Stomach (tissue), 9 donors: ENCODE results near the gene PDE4B. TPM values are rescaled to one million over a fixed set of nuclear protein-coding genes. Genes with fewer than 3 reads are reported as not detected.

Experiments used
- DNase-seq, 2 donors: peaks; one replicate each; pipeline versions ENCODE4 v3.0.0 to v3.0.0-alpha.2; 2013 to 2019
- H3K27ac ChIP-seq, 5 donors: fragments of 200-600 bp in 4 of 5; sonication (generic) in 4 of 5; one replicate each; pipeline ENCODE4 v1.5.1; 2013 to 2019; ENCODE audit warnings: mild to moderate bottlenecking in 1 of 5, moderate library complexity in 1 of 5
- H3K27me3 ChIP-seq, 3 donors: fragments of 200-600 bp; sonication (generic); one replicate each; pipeline ENCODE4 v1.5.1; 2017 to 2019; ENCODE audit warnings: mixed run types in 1 of 3
- H3K36me3 ChIP-seq, 4 donors: fragments of 200-600 bp; sonication (generic); 1 replicate in 3 of 4; 2 replicates in 1 of 4; pipeline ENCODE4 v1.5.1; 2016 to 2019
- H3K4me1 ChIP-seq, 4 donors: fragments of 200-600 bp; sonication (generic); one replicate each; pipeline ENCODE4 v1.5.1; 2016 to 2019
- H3K4me3 ChIP-seq, 4 donors: fragments of 200-600 bp; sonication (generic) in 3 of 4; one replicate each; pipeline ENCODE4 v1.5.1; 2016 to 2019; ENCODE audit warnings: mild to moderate bottlenecking in 1 of 4
- H3K9me3 ChIP-seq, 4 donors: fragments of 200-600 bp; sonication (generic); one replicate each; pipeline ENCODE4 v1.5.1; 2016 to 2019
- EP300 ChIP-seq: sonication (generic); formaldehyde crosslinking; IDR thresholded peaks from one replicate; pipeline ENCODE4 v1.6.1; 2017; ENCODE audit warnings: antibody characterized with exemption
- POLR2A ChIP-seq, 4 donors: fragments of 450-650 bp; IDR thresholded peaks; one replicate each; pipeline ENCODE4 v1.6.1; 2016; ENCODE audit warnings: antibody characterized with exemption in 4 of 4, control low read depth in 2 of 4, mild to moderate bottlenecking in 1 of 4, moderate library complexity in 1 of 4
- POLR2AphosphoS5 ChIP-seq, 3 donors: sonication (generic); formaldehyde crosslinking; IDR thresholded peaks; one replicate each; pipeline ENCODE4 v1.6.1; 2016; ENCODE audit warnings: antibody characterized with exemption in 3 of 3
- WGBS, 5 donors: extraction: QIAGEN DNeasy Blood & Tissue Kit in 3 of 5; methylation state at CpG; one replicate each; pipeline versions ENCODE4 v1.1.5 to v1.1.7; 2013 to 2018; 5-methylcytosine and 5-hydroxymethylcytosine counted together
- intact Hi-C: fragments of 100-400 bp; cut with DNase I; formaldehyde crosslinking; loops from one replicate; pipeline ENCODE4 v1.15.1; 2023; ENCODE audit warnings: low total_unique reads
- polyA plus RNA-seq, 3 donors: library from polyadenylated mRNA; stranded (reverse); fragments of 200-250 nt; gene quantifications; one replicate each; pipeline ENCODE4 v1.2.3, GENCODE V29; 2013
- total RNA-seq, 5 donors: library from RNA; depleted of rRNA; stranded (reverse); fragments of >200 nt; gene quantifications; one replicate each; pipeline versions ENCODE4 v1.1.0 to v1.2.3, GENCODE V29; 2014 to 2016
- TF ChIP-seq, protein P1 (sequence below), 7 experiments: fragments of 450-650 bp in 4 of 7; fragments of 200-600 bp in 3 of 7; sonication (generic) in 3 of 7; IDR thresholded peaks; one replicate each; pipeline ENCODE4 v1.5.1; 2016 to 2019; ENCODE audit warnings: antibody characterized with exemption in 7 of 7, control low read depth in 2 of 7, mild to moderate bottlenecking in 1 of 7
- donor health status: healthy with polysubstance abuse.
- donor health status: Bipolar disorder and iron deficiency.
- donor health status: healthy.

Gene PDE4B
- total and polyA plus RNA-seq, 8 donors, result 0.45 to 34.3 (median 3.2) TPM

DNA sequence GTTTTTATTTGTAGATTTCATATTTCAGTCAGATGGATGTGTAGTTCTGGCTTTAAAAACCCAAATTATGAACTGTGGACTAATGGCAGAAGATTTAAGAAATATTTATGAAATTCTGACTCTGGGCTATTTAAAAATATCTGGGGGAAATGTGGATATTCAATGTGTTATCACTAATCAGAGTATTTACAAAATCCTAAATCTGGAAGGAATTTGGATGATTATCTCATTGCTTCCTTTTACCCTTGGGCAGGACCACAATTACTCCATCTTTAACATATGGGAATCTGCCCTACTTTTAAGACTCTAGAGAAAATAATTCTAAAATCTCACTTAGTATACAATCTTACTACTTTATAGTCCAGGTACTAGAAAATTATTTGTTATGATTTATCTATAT lies 203.2 kb downstream of the PDE4B start:
- H3K4me1 ChIP-seq, result peaks cover 0 to 13% (median 6%) of the 10 kb centered on the region in 4 donors
- no peak overlapping the region for H3K27ac ChIP-seq
- H3K4me3 ChIP-seq, result no peak overlapping the region
- intact Hi-C loops, result no loop called here
- no peaks in the 10 kb centered on the region for H3K27me3 ChIP-seq
- H3K36me3 ChIP-seq, result no peaks in the 10 kb centered on the region
- TF ChIP-seq EP300 (no peak), POLR2AphosphoS5 (IDR thresholded peaks at IDR 0.05) (no peak), POLR2A (IDR thresholded peaks at IDR 0.05) (no peak)
- TF ChIP-seq, protein P1, sequence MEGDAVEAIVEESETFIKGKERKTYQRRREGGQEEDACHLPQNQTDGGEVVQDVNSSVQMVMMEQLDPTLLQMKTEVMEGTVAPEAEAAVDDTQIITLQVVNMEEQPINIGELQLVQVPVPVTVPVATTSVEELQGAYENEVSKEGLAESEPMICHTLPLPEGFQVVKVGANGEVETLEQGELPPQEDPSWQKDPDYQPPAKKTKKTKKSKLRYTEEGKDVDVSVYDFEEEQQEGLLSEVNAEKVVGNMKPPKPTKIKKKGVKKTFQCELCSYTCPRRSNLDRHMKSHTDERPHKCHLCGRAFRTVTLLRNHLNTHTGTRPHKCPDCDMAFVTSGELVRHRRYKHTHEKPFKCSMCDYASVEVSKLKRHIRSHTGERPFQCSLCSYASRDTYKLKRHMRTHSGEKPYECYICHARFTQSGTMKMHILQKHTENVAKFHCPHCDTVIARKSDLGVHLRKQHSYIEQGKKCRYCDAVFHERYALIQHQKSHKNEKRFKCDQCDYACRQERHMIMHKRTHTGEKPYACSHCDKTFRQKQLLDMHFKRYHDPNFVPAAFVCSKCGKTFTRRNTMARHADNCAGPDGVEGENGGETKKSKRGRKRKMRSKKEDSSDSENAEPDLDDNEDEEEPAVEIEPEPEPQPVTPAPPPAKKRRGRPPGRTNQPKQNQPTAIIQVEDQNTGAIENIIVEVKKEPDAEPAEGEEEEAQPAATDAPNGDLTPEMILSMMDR (IDR thresholded peaks at IDR 0.05), result no peak
- no peaks in the 10 kb centered on the region for H3K9me3 ChIP-seq
- DNase-seq, result no peak

- Histone ChIP-seq H3K4me1 (peaks cover 0 to 4% (median 2%) of the 10 kb centered on the region in 4 donors), H3K27ac (no peak overlapping the region), H3K27me3 (no peaks in the 10 kb centered on the region), H3K4me3 (no peak overlapping the region), H3K9me3 (no peaks in the 10 kb centered on the region), H3K36me3 (no peaks in the 10 kb centered on the region)
- TF ChIP-seq POLR2AphosphoS5 (IDR thresholded peaks at IDR 0.05) (no peak), EP300 (no peak), POLR2A (IDR thresholded peaks at IDR 0.05) (no peak)
- TF ChIP-seq, protein P1 (IDR thresholded peaks at IDR 0.05), result no peak
- WGBS, 5 donors, result 89 to 95% (median 92%) methylated on average over 1 of the region's 1 CpG
- intact Hi-C loops, result no loop called here
- DNase-seq, result no peak
Measured at GRCh38 chr1:65997693-65998092, 205.0 kb downstream of the PDE4B start.

GRCh38 chr1:65998763-65999583 lies 206.3 kb downstream of the PDE4B start:
- Histone ChIP-seq H3K36me3 (no peaks in the 10 kb centered on the region), H3K4me3 (no peak overlapping the region), H3K27me3 (no peaks in the 10 kb centered on the region), H3K9me3 (no peaks in the 10 kb centered on the region), H3K4me1 (no peaks in the 10 kb centered on the region), H3K27ac (no peak overlapping the region)
- 86 to 94% (median 91%) methylated on average over 6 of the region's 6 CpGs for WGBS, 5 donors
- TF ChIP-seq EP300 (no peak), POLR2A (IDR thresholded peaks at IDR 0.05) (no peak), POLR2AphosphoS5 (IDR thresholded peaks at IDR 0.05) (no peak)
- TF ChIP-seq, protein P1 (IDR thresholded peaks at IDR 0.05), result no peak
- intact Hi-C loops, result no loop called here
- DNase-seq, result no peak

GRCh38 chr1:66000033-66000637 lies 207.4 kb downstream of the PDE4B start:
- Histone ChIP-seq H3K27me3 (no peaks in the 10 kb centered on the region), H3K36me3 (no peaks in the 10 kb centered on the region), H3K4me1 (no peaks in the 10 kb centered on the region), H3K27ac (no peak overlapping the region), H3K4me3 (no peak overlapping the region), H3K9me3 (no peaks in the 10 kb centered on the region)
- intact Hi-C loops, result no loop called here
- TF ChIP-seq POLR2A (IDR thresholded peaks at IDR 0.05) (no peak), POLR2AphosphoS5 (IDR thresholded peaks at IDR 0.05) (no peak), EP300 (no peak)
- TF ChIP-seq, protein P1 (IDR thresholded peaks at IDR 0.05), result no peak
- WGBS, 5 donors, result 31 to 45% (median 37%) methylated on average over 1 of the region's 1 CpG
- DNase-seq, result no peak
